H1 (cell line): Measurements from ENCODE around the gene SIPA1L3. TPM values are rescaled to one million over a fixed set of nuclear protein-coding genes. Genes with fewer than 3 reads are reported as not detected.

Experiments used
- CTCF ChIA-PET: fragments of 300-600 bp; sonication (Branson Sonifier 250); formaldehyde crosslinking; loops from one replicate; lab custom pipeline; 2021; ENCODE audit not compliant: partially characterized antibody; lab: Charles Lee
- POLR2A ChIA-PET: fragments of 300-600 bp; sonication (Branson Sonifier 250); formaldehyde crosslinking; loops from one replicate; lab custom pipeline; 2021; ENCODE audit warnings: inconsistent platforms; ENCODE audit not compliant: partially characterized antibody; lab: Charles Lee
- DNase-seq, 2 experiments: peaks; one replicate each; pipeline versions ENCODE4 v3.0.0 to v3.0.0-alpha.2; 2010 to 2022; ENCODE audit warnings: low spot score in 2 of 2, low read depth in 1 of 2, mixed read lengths in 1 of 2
- FAIRE-seq: peaks from 2 replicates; lab custom pipeline; 2011; peaks lifted over from hg19 to GRCh38; lab: Jason Lieb, UNC
- H2AFZ ChIP-seq: 2 replicates; pipeline ENCODE4 v1.8.1; 2012; ENCODE audit warnings: low read length, inconsistent platforms
- H2AK5ac ChIP-seq: 2 replicates; pipeline ENCODE4 v1.6.1; 2013; ENCODE audit warnings: low read depth, low read length
- H2BK120ac ChIP-seq: replicated peaks from 2 replicates; pipeline ENCODE3; 2013; ENCODE audit warnings: low read depth, low read length, inconsistent platforms
- H2BK12ac ChIP-seq: 2 replicates; pipeline ENCODE4 v1.6.1; 2013; ENCODE audit warnings: low read depth, low read length
- H2BK15ac ChIP-seq: 2 replicates; pipeline ENCODE4 v1.6.1; 2013; ENCODE audit warnings: low read length
- H2BK20ac ChIP-seq: 2 replicates; pipeline ENCODE4 v1.6.1; 2013; ENCODE audit warnings: low read length
- H2BK5ac ChIP-seq: 2 replicates; pipeline ENCODE4 v1.6.1; 2013; ENCODE audit warnings: low read depth, low read length
- H3K14ac ChIP-seq: 2 replicates; pipeline ENCODE4 v1.6.1; 2013; ENCODE audit warnings: inconsistent platforms; ENCODE audit not compliant: insufficient read length
- H3K18ac ChIP-seq: 2 replicates; pipeline ENCODE4 v1.6.1; 2013; ENCODE audit warnings: low read length; ENCODE audit errors: extremely low read depth
- H3K23ac ChIP-seq: 2 replicates; pipeline ENCODE4 v1.6.1; 2013; ENCODE audit warnings: inconsistent platforms; ENCODE audit not compliant: insufficient read length
- H3K23me2 ChIP-seq: 2 replicates; pipeline ENCODE4 v1.6.1; 2013; ENCODE audit warnings: low read depth, low read length
- H3K27ac ChIP-seq: 2 replicates; pipeline ENCODE4 v1.6.1; 2011; ENCODE audit warnings: low read depth, low read length, inconsistent platforms
- H3K27me3 ChIP-seq, 4 experiments: replicated peaks in 1 of 4; 1 replicate in 1 of 4; 2 replicates in 3 of 4; pipeline versions ENCODE4 v1.6.1 to v1.8.1; 2011 to 2013; ENCODE audit warnings: low read length in 3 of 4, mild to moderate bottlenecking in 3 of 4, inconsistent platforms in 2 of 4, mixed read lengths in 2 of 4, moderate library complexity in 1 of 4; ENCODE audit not compliant: control insufficient read depth in 3 of 4, insufficient read depth in 3 of 4; ENCODE audit errors: extremely low read depth in 1 of 4
- H3K36me3 ChIP-seq, 4 experiments: 2 replicates each; pipeline versions ENCODE4 v1.6.1 to v1.8.1; 2011 to 2013; ENCODE audit warnings: mild to moderate bottlenecking in 4 of 4, low read length in 3 of 4, moderate library complexity in 2 of 4, control low read depth in 1 of 4, inconsistent platforms in 1 of 4; ENCODE audit not compliant: insufficient read depth in 4 of 4, control insufficient read depth in 2 of 4
- H3K4ac ChIP-seq: replicated peaks from 2 replicates; pipeline ENCODE3; 2013; ENCODE audit warnings: low read length, low read depth, mixed read lengths, inconsistent platforms; ENCODE audit not compliant: insufficient read length
- H3K4me1 ChIP-seq, 4 experiments: replicated peaks in 1 of 4; 1 replicate in 1 of 4; 2 replicates in 3 of 4; pipeline versions ENCODE4 v1.6.1 to v1.8.1; 2011 to 2013; ENCODE audit warnings: low read length in 3 of 4, inconsistent platforms in 2 of 4, mixed read lengths in 1 of 4; ENCODE audit not compliant: insufficient read depth in 4 of 4, control insufficient read depth in 3 of 4
- H3K4me2 ChIP-seq, 2 experiments: 2 replicates each; pipeline versions ENCODE4 v1.6.1 to v1.8.1; 2011 to 2013; ENCODE audit warnings: low read depth in 2 of 2, low read length in 2 of 2, control low read depth in 1 of 2, inconsistent platforms in 1 of 2, mild to moderate bottlenecking in 1 of 2; ENCODE audit not compliant: insufficient read depth in 1 of 2
- H3K4me3 ChIP-seq, 4 experiments: fragments of 200-600, 300-600 bp in 1 of 4; sonication (generic), shearing (Covaris generic), sonication (Bioruptor Twin) in 1 of 4; 2 replicates each; pipeline versions ENCODE4 v1.5.1 to v1.8.1; 2011 to 2016; ENCODE audit warnings: low read length in 4 of 4, low read depth in 3 of 4, control low read depth in 2 of 4, inconsistent platforms in 2 of 4, mild to moderate bottlenecking in 2 of 4, mixed read lengths in 1 of 4, moderate library complexity in 1 of 4; ENCODE audit not compliant: insufficient read depth in 2 of 4; ENCODE audit errors: extremely low read depth in 1 of 4
- H3K56ac ChIP-seq: replicated peaks from 2 replicates; pipeline ENCODE3; 2013; ENCODE audit warnings: low read depth, mild to moderate bottlenecking, mixed read lengths, low read length, inconsistent platforms; ENCODE audit not compliant: insufficient read length
- H3K79me1 ChIP-seq: 2 replicates; pipeline ENCODE4 v1.6.1; 2013; ENCODE audit warnings: low read depth, low read length, control low read depth
- H3K79me2 ChIP-seq, 2 experiments: 2 replicates each; pipeline versions ENCODE4 v1.6.1 to v1.8.1; 2012 to 2013; ENCODE audit warnings: low read length in 2 of 2, mild to moderate bottlenecking in 2 of 2, inconsistent platforms in 1 of 2; ENCODE audit not compliant: insufficient read depth in 2 of 2, control insufficient read depth in 1 of 2
- H3K9ac ChIP-seq, 4 experiments: replicated peaks in 1 of 4; 1 replicate in 1 of 4; 2 replicates in 3 of 4; pipeline versions ENCODE4 v1.6.1 to v1.8.1; 2011 to 2013; ENCODE audit warnings: low read depth in 3 of 4, low read length in 3 of 4, control low read depth in 2 of 4, mild to moderate bottlenecking in 2 of 4, moderate library complexity in 2 of 4, inconsistent platforms in 1 of 4; ENCODE audit errors: extremely low read depth in 1 of 4
- H3K9me3 ChIP-seq, 2 experiments: 2 replicates each; pipeline versions ENCODE4 v1.6.1 to v1.8.1; 2012 to 2013; ENCODE audit warnings: mild to moderate bottlenecking in 2 of 2, moderate library complexity in 2 of 2, control low read depth in 1 of 2, inconsistent platforms in 1 of 2, low read depth in 1 of 2, low read length in 1 of 2, mixed read lengths in 1 of 2; ENCODE audit not compliant: insufficient read depth in 2 of 2
- H4K20me1 ChIP-seq, 2 experiments: replicated peaks in 1 of 2; 2 replicates each; pipeline versions ENCODE3 to v1.8.1; 2011 to 2013; ENCODE audit warnings: inconsistent platforms in 2 of 2, low read length in 2 of 2, mild to moderate bottlenecking in 1 of 2; ENCODE audit not compliant: insufficient read depth in 2 of 2, control insufficient read depth in 1 of 2
- H4K5ac ChIP-seq: 2 replicates; pipeline ENCODE4 v1.6.1; 2013; ENCODE audit warnings: low read length, low read depth, mixed read lengths, inconsistent platforms; ENCODE audit not compliant: insufficient read length
- H4K8ac ChIP-seq: 2 replicates; pipeline ENCODE4 v1.8.0; 2013; ENCODE audit warnings: mild to moderate bottlenecking, moderate library complexity, low read length, inconsistent platforms; ENCODE audit not compliant: insufficient read depth; ENCODE audit errors: extremely low read depth
- H4K91ac ChIP-seq: replicated peaks from 2 replicates; pipeline ENCODE3; 2013; ENCODE audit warnings: low read length, mixed read lengths, inconsistent platforms; ENCODE audit not compliant: insufficient read length
- CHD2 ChIP-seq: IDR thresholded peaks from 2 replicates; pipeline ENCODE4 v1.6.1; 2012; ENCODE audit warnings: low read length, improper control_type of control experiment
- CTBP2 ChIP-seq: IDR thresholded peaks from 2 replicates; pipeline ENCODE4 v1.7.0; 2011; ENCODE audit warnings: borderline replicate concordance, mild to moderate bottlenecking, moderate library complexity, mixed read lengths, low read length; ENCODE audit not compliant: insufficient read depth, insufficient read length
- JUN ChIP-seq: IDR thresholded peaks from 2 replicates; pipeline ENCODE4 v1.6.1; 2011; ENCODE audit warnings: low read depth, mild to moderate bottlenecking, improper control_type of control experiment, low read length
- POLR2AphosphoS5 ChIP-seq: IDR thresholded peaks from 2 replicates; pipeline ENCODE4 v1.6.1; 2011; ENCODE audit warnings: low read depth, low read length
- RBBP5 ChIP-seq: IDR thresholded peaks from 2 replicates; pipeline ENCODE4 v1.7.1; 2012; ENCODE audit warnings: low read depth, mild to moderate bottlenecking, inconsistent platforms, low read length, moderate library complexity, borderline replicate concordance
- SAP30 ChIP-seq: fragments of 300-600 bp; sonication (generic); IDR thresholded peaks from 2 replicates; pipeline ENCODE4 v1.7.1; 2012; ENCODE audit warnings: low read length, moderate library complexity, mild to moderate bottlenecking, inconsistent platforms; ENCODE audit not compliant: insufficient read depth, insufficient replicate concordance
- SP2 ChIP-seq: IDR thresholded peaks from 2 replicates; pipeline ENCODE4 v1.6.1; 2012; ENCODE audit warnings: mild to moderate bottlenecking, low read length, inconsistent platforms
- SRF ChIP-seq: IDR thresholded peaks from 2 replicates; pipeline ENCODE4 v1.6.1; 2011; ENCODE audit warnings: mild to moderate bottlenecking, low read depth, low read length, moderate library complexity
- USF2 ChIP-seq: IDR thresholded peaks from 2 replicates; pipeline ENCODE4 v1.6.1; 2011; ENCODE audit warnings: low read length, improper control_type of control experiment
- WGBS, 2 experiments: shearing (Covaris generic) in 1 of 2; methylation state at CpG; one replicate each; pipeline versions ENCODE4 v1.1.6 to v1.1.7; 2013 to 2015; ENCODE audit warnings: low lambda C conversion rate in 2 of 2, mixed read lengths in 2 of 2, inconsistent platforms in 1 of 2, low coverage in 1 of 2, missing lambda C conversion rate in 1 of 2; ENCODE audit not compliant: insufficient replicate concordance in 2 of 2, insufficient coverage in 1 of 2, insufficient read length in 1 of 2; ENCODE audit errors: extremely low coverage in 1 of 2, missing lambda C conversion rate in 1 of 2; 5-methylcytosine and 5-hydroxymethylcytosine counted together
- polyA plus RNA-seq, 7 experiments: library from polyadenylated mRNA; depleted of rRNA in 3 of 7; stranded (reverse) in 5 of 7; unstranded in 2 of 7; fragments of >200 nt in 5 of 7; fragments of 200-250 nt in 2 of 7; gene quantifications; 1 replicate in 5 of 7; 2 replicates in 1 of 7; 4 replicates in 1 of 7; pipeline versions ENCODE4 v1.2.1 to v1.2.3, GENCODE V29; 2011 to 2013; ENCODE audit warnings: missing spikeins in 2 of 7, mixed read lengths in 2 of 7
- total RNA-seq: library from RNA; stranded (reverse); fragmentation: NEBNext Ultra II Directional; extraction: Animal tissue kit (Norgen Biotek cat#: 25700); gene quantifications from 2 replicates; pipeline ENCODE4 v1.2.1, GENCODE V29; 2021

SIPA1L3 gene
- total and polyA plus RNA-seq, 2 of the 8 experiments (the other 6 are each of a cell fraction or from before 2014, with no cell fraction given) = 15.0 to 54.9 TPM

- Histone ChIP-seq H2BK12ac (no peak overlapping the region), H3K23me2 (no peaks in the 10 kb centered on the region), H3K36me3 (no peaks in the 10 kb centered on the region), H3K56ac (no peak overlapping the region), H3K79me1 (no peaks in the 10 kb centered on the region), H2BK120ac (no peak overlapping the region), H3K27ac (no peak overlapping the region), H3K9ac (no peak overlapping the region), H4K8ac (no peak overlapping the region), H3K27me3 (no peaks in the 10 kb centered on the region; a peak in 2 of 7 replicates), H2BK5ac (no peak overlapping the region), H3K14ac (no peak overlapping the region), H2BK20ac (no peak overlapping the region), H3K18ac (no peak overlapping the region), H4K91ac (no peak overlapping the region), H4K5ac (no peak overlapping the region), H2AFZ (no peak overlapping the region), H3K4ac (no peak overlapping the region), H3K4me3 (no peak overlapping the region), H3K23ac (no peak overlapping the region), H3K79me2 (no peaks in the 10 kb centered on the region), H3K9me3 (no peaks in the 10 kb centered on the region), H2AK5ac (no peak overlapping the region), H4K20me1 (no peaks in the 10 kb centered on the region), H3K4me1 (peaks cover 0 to 3% (median 2%) of the 10 kb centered on the region in 4 experiments; a peak in 2 of 7 replicates), H3K4me2 (no peak overlapping the region), H2BK15ac (no peak overlapping the region)
- TF ChIP-seq RBBP5 = no peak
- TF ChIP-seq CTBP2 = no peak
- TF ChIP-seq SRF = no peak
- TF ChIP-seq USF2 = no peak
- no peak for TF ChIP-seq SP2
- no peak for TF ChIP-seq CHD2
- TF ChIP-seq SAP30 = no peak
- TF ChIP-seq JUN = no peak
- TF ChIP-seq POLR2AphosphoS5 = no peak
- FAIRE-seq = no peak
- 84 to 100% methylated on average over 1 to 8 of the region's 8 CpGs for WGBS, 2 experiments
- CTCF ChIA-PET = interaction anchor here (0.7 to 9.5 kb wide), 10 partner anchors 9 to 197 kb away, joined by 3 to 124 read pairs (median 4); partner anchors contain the start of genes CATSPERG, FAM98C and PPP1R14A
- DNase-seq = no peak
- POLR2A ChIA-PET = interaction anchor here (0.6 to 1.3 kb wide), 4 partner anchors 12 to 58 kb away, joined by 3 to 5 read pairs (median 4); partner anchors contain the start of gene SPINT2
Observed at GRCh38 chr19:38239816-38240215, 332.8 kb downstream of the SIPA1L3 start.
